HG03439 (cell line): ENCODE measurements around the gene CARD9.
"Not testable (repeated sequence)": the region's sequence is repeated elsewhere in the genome, so short reads cannot be mapped to it uniquely, and the experiment has no call there.

Experiments
- ATAC-seq: cut with Tn5 transposase; IDR thresholded peaks from one replicate; pipeline ENCODE4 v1.9.1; 2021; ENCODE audit warnings: mild to moderate bottlenecking, moderate library complexity; ENCODE audit not compliant: unreplicated experiment

CARD9 gene

DNA sequence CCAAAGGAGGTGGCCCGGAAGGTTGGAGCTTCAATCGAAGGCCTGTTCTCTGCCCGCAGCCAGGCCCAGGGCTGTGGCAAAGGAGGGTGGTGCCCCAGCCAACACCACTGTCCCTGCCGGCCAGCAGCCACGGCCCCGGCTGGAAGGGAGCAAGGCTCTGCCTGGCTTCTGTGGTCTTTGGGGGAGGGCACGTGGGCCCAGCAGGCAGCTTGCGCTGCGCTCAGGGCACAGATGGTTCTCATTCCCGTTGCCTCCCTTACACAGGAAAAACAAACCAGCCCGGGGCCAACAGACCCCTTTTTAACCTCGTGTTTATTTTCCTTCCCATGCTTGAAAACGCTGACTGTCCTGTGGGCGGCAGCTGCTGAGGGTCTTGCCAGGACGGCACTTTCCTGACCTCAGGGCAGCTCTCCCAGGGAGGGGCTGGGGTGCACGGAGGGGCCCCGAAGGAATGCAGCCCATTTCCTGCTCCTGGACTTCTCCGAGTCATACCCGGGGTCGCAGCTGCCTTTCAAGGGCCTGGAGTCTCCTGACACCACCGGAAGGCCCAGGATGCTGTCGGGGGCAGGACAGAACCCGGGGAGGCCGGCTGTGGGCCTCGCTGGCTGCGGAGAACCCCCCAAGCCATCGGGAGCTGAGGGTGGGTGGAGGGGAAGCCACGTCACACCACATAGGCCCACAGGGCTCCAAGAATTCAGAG is 47.3 kb downstream of the CARD9 start:
- ATAC-seq: no peak

DNA sequence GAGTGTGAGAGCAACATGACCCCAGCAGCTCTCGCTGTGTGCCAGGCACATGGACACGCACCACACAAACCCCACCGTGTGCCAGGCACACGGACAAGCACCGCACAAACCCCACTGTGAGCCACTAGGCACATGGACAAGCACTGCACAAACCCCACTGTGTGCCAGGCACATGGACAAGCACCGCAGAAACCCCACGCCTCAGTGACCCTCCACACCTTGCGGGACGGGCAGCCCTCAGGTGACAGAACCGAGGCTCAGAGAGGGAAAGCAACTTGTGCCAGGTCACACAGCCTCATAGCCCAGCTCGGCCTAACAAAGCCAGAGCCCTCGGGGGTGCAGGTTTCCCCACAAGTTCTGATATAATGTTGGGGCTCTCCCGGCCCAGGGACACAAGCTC is 48.1 kb downstream of the CARD9 start:
- ATAC-seq: no peak

DNA sequence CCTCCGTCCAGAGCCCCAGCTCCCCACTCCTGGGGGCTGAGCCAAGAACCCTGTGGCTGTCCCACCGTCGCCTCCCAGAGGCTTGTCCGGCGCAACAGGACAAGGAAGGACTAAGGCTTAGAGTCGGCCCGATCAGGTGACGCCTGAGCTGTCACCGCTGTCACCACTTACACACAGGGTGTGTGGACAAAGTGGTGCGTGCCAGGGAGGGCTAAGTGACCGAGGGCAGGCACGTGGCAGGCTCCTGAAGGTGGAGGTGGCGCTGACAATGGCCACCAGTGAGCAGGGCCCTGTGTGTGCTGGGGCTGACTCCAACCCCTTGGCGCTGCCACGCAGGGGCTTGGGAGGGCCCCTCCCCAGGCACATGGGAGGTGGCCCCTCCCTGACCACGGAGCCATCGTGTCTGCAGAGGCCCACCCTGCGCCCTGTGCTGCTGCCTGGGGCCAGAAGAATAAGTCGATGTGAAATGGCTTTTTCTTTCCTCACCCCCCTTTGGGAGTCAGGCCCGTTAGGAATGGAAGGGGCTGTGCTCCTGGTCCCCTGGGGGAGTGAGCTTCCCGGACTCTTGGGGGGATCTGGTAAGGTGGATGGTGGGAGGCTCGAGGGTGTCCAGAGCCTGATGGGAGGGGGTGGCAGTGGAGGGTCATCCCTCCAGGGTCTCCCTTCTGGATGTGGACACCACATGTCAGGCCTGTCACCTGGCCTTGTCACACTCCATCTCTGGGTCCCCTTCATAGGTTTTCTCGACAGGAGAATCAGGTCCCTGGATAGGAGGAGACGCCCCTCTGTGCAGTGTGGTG is 48.8 kb downstream of the CARD9 start:
- no peak for ATAC-seq

DNA sequence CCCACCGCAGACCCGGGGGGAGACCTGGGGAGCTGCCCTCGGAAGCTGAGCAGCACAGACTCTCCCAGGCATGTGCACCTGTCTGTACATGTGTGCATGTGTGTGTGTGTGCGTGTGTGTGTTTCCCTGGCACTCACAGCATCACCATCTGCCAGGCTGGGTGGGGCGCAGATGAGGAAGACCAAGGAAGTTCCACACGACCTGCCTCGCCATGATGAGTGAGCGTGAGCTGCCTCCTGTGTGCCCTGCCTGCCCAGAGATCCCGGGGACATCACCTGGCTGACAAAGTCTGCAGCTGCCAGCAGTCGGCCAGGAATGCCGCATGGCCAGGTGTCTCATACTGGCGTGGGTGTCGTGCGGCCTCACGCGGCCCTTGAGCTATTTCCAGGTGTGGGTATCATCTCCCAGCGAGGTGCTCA is 50.1 kb downstream of the CARD9 start:
- ATAC-seq: no peak

DNA sequence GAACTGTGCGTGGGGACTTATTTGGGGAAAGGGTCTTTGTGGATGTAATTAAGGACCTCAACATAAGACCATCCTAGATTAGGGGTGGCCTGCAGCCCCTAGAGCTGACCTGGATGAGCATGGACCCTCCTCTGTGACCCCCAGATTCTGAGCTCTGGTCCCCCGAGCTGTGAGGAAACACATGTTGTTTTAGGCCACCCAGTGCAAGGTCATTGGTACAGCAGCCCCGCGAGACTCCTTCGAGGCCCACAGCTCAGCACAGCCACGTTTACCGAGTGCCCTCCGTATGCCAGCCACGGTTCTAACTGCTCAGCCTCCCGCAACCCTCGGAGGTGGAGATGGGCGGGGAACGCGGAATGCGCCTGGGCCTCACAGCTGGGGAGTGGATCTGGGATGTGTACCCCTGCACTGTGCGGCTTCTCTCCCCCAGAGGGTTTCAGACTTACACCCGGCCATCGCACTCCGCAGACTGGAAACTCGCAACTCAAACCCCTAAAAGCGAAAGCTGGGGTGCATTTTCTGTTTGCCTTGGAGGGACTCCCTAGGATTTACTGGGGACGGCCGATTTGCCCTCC is 50.6 kb downstream of the CARD9 start:
- ATAC-seq: no peak

DNA sequence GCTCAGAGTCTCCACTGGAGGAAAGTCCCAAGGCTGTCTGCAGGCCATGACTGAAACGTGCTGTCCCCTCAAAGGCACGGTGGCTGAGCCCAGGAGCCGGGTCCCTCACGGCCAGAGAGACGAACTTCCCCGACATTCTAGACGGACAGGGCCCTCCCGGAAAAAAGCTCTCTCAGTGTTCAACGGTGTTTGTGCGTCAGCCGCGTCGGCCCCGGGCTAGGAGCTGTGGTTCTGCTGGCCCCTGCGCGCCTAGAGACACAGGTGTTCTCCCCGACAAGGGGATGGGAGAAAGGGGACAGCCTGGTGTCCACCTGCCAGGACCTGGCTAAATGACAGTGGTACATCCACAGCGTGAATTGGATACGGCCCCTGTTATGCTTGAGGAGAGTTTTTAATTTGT is 51.9 kb downstream of the CARD9 start:
- no peak for ATAC-seq

DNA sequence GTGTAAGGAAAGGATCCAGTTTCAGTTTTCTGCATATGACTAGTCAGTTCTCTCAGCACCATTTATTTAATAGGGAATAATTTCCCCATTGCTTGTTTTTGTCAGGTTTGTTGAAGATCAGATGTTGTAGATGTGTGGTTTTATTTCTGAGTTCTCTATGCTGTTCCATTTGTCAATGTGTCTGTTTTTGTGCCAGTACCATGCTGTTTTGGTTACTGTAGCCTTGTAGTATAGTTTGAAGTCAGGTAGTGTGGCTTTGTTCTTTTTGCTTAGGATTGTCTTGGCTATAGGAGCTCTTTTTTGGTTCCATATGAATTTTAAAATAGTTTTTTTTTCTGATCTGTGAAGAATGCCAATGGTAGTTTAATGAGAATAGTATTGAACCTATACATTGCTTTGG is 52.5 kb downstream of the CARD9 start:
- not testable (repeated sequence) for ATAC-seq

DNA sequence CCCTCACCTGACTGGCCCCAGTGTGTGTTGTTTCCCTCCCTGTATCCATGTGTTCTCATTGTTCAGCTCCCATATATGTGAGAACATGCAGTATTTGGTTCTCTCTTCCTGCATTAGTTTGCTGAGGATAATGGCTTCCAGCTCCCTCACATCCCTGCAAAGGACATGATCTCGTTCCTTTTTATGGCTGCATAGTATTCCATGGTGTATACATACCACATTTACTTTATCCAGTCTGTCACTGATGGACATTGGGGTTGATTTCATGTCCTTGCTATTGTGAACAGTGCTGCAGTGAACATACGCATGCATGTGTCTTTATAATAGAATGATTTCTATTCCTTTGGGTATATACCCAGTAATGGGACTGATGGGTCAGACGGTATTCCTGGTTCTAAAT is 53.5 kb downstream of the CARD9 start:
- ATAC-seq: not testable (repeated sequence)

DNA sequence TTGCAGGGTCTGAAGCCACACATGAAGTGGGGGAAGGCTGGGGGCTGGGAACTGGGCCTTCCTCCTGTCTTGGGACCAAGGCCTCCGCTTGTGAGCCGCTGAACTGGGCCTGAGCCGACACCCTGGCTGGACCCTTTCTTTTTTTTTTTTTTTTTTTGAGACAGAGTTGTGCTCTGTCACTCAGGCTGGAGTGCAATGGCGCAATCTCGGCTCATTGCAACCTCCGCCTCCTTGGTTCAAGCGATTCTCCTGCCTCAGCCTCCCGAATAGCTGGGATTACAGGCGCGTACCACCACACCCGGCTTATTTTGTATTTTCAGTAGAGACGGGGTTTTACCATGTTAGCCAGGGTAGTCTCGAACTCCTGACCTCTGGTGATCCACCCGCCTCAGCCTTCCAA is 54.2 kb downstream of the CARD9 start:
- not testable (repeated sequence) for ATAC-seq

DNA sequence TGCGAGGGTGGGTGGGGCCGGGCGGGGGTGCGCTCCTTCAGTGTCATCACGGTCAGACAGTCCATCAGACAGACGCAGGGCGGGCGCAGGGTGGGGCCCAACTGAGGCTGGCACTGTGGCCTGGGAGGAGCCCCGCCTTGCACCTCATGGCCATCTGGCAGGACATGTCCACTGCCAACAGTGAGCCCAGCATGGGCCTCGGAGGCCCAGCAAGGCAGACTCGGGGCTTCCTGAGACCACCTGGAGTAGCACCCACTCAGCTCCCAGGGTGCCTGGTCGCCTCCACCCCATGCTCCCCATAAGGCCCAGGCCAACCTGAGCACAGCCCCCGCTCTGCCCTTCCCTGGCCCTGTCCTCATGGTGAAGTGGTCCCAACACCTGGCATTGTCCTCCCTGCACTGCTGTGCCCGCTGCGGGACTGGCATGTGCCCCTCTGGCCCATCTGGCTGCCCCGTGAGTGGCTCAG is 54.7 kb downstream of the CARD9 start:
- no peak for ATAC-seq

DNA sequence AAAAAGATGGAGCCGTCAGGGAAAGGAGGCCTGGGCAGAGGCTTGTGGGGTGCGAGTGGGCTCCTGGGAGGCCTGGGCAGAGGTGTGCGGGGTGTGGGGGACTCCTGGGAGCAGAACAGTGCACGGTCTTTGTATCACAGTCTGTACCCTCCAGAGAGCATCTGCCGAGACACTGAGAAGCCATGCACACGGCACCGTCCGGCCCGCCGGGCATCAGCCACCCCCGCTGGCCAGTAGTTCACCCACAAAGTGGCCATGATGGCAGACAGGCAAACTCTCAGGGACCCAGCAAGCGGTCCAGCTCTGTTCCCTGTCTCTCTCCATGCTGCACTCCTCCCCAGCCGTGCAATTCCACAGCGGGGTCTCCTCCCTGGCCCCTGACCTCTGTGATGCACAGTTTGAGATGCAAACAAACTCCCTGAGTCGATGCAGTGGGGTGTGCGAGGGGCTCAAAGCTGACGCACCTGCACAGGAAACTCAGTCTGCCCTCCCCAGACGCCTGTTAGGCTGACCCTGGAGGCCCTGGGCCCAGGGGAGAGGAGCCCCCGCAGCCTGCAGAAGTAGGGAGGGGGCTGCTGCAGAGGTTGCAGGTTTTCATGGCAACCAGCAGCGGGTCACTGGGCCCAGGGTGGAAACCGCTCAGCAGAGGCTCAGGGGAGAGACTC is 55.2 kb downstream of the CARD9 start:
- ATAC-seq: no peak

DNA sequence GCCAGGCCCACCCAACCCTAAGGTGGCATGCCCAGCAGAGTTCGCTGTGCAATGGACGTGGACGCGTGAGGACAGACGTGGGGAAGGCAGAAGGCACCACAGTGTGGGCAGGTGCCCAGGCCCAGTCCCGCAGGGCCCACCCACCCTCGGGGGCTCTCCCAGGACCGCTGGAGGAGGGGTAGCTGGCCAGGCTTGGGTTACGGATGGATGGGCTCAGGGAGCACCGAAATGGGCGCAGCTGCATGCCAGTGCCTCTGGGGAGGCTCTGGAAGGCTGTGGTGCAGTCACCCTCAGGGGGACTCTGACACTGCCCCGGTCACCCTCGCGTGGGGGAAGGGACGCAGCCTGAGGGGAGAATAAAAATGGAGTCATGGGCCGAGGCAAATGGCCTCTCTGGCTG is 55.8 kb downstream of the CARD9 start:
- no peak for ATAC-seq

DNA sequence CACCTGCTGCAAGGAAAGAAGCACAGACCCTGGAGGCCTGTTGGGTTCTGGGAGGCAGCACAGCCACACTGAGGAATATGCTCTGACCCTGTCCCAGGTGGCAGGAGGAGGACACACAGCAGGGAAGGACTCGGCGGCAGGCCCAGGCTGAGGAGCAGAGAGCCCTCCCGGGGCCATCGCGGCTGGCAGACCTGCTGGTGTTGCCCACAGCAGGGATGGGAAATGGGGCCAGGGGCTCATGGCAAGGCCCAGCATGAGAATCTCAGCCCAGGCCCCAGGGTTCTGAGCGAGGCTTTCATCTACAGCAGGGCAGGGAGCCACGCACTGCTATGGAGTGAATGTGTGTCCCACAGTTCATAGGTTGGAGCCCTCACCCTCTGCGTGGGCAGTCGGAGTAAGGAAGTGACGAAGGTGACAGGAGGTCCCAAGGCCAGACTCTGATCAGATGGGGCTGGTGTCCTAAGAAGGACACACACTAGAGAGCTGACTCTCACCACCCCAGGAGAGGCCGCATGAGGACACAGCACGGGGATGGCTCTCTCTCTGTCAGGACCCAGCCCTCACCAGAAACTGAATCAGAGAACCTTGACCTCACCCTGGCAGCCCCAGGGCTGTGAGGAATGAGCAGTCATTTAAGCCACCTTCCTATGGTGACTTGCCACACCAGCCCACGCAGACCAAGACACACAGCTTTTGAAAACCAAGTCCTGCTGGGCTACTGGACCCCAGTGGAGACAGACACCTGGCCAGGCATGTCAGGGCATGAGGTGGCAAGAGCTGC is 56.4 kb downstream of the CARD9 start:
- no peak for ATAC-seq

DNA sequence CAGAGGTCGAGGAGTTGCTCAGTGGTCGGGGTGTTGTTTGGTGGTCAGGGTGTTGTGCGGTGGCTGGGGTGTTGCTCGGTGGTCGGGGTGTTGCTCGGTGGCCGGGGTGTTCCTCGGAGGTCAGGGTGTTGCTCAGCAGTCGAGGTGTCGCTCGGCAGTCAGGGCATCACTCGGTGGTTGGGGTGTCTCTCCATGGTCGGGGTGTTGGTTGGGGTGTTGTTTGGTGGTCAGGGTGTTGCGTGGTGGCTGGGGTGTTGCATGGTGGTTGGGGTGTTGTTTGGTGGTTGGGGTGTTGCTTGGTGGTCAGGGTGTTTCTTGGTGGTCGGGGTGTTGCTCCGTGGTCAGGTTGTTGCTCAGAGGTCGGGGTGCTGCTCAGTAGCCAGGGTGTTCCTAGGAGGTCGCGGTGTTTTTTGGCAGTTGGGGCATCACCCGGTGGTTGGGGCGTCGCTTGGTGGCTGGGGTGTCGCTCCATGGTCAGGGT is 57.2 kb downstream of the CARD9 start:
- no peak for ATAC-seq

DNA sequence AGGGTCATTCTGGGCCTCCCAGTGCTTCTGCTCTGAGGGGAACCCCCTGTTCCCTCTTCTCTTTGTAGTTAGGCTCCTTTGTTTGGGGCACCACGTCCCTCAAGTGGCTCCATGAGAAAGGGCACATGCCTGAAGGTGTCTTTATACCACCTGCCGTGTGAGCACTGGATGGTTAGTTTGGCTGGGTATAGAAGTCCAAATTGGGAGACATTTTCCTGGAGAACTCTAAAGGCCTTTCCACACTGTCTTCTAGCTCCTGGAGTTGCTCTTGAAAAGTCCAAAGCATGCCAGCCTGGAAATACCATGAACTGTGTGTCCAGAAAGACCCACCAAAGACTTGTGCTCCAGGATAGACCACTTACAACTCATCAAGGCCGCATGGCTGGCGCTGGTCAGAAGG is 58.5 kb downstream of the CARD9 start:
- no peak for ATAC-seq

DNA sequence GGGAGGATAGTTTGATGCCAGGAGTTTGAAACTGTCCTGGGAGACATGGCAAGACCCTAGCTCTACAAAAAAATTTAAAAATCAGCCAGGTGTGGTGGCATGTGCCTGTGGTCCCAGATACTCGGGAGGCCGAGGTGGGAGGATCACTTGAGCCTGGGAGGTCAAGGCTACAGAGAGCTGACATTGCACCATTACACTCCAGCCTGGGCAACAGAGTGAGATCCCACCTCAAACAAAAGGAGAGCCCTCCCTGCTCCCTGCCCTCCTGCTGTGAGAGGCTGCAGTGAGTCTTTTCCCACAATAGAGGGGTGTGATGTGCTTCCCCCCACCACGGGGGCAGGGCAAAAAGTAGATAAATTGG is 59.4 kb downstream of the CARD9 start:
- no peak for ATAC-seq
